NCI-H2081 (cell line): ENCODE results near the gene ADRM1.

Experiments
- DNase-seq, 2 experiments: peaks; one replicate each; lab custom pipeline; 2025; lab: John Stamatoyannopoulos, UW

Gene ADRM1

DNA sequence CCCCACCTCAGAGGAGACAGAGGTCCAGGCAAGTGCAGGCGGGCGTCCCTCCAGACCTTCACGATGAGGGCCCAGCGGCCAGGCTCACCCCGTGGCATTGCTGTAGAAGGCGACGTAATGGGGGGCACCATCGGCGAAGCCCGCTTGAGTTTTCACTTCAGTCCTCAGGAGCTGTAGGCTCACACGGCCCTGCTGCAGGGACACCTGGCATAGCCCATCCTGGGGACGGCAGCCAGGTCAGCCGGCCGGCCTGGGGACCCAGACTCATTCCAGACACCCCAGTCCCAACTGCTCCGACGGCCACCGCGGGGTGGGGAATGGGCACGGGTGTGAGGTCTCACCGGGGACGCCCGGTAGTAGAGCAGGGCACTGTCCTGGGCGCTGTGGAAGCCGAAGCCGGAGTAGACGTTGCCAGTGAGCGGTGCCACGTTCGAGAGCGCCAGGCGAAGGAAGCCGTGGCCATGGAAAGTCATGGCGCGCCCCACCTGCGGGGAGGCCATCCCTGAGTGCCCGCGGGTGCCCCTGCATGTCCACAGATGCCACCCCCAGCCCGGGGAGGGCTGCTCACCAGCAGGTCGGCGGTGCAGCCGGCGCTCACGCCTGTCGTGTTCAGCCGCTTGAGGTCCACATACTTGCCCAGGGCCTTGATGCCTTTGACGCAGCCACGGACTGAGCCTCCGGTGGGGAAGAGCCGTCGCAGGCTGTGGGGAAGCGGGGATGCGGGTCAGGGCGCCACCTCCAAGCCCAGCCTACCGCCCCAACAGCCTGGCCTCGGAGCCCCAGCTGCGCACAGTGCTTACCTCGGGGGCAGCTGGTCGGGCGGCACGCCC is 9.2 kb downstream of the ADRM1 start:
- no peak for DNase-seq

DNA sequence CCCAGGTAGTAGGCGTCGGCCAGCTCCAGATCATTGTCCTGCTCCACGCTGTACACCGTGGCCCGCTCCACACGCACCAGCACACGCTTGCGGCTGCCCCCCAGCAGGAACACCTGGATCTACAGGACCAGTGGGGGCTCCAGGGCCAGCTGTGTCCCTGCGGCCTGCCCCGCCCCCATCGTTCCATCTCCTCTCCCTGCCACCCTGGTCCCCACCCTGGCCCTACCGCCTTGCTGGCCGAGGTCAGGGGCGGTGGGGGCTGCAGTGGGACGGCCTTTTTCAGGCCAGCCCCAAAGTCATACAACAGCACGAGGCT is 9.8 kb downstream of the ADRM1 start:
- DNase-seq, result no peak

DNA sequence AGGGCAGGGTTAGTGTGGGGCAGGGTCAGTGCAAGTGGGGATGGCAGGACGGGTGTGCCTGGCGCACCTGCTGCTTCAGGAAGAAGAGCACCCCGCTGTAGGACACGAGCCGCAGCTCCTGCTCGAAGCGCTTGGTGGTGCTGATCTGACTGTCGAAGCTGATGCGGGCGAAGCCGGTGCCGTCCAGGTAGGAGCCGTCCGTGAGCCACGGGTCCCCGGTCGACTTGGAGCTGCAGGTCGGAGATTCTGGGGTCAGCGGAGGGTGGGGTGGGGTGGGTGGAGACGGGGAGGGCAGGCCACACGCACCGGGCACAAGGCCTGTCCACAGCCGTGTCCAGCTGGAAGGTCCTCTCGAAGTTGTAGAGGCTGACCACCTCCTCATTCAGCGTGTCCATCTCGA is 10.2 kb downstream of the ADRM1 start:
- no peak for DNase-seq

DNA sequence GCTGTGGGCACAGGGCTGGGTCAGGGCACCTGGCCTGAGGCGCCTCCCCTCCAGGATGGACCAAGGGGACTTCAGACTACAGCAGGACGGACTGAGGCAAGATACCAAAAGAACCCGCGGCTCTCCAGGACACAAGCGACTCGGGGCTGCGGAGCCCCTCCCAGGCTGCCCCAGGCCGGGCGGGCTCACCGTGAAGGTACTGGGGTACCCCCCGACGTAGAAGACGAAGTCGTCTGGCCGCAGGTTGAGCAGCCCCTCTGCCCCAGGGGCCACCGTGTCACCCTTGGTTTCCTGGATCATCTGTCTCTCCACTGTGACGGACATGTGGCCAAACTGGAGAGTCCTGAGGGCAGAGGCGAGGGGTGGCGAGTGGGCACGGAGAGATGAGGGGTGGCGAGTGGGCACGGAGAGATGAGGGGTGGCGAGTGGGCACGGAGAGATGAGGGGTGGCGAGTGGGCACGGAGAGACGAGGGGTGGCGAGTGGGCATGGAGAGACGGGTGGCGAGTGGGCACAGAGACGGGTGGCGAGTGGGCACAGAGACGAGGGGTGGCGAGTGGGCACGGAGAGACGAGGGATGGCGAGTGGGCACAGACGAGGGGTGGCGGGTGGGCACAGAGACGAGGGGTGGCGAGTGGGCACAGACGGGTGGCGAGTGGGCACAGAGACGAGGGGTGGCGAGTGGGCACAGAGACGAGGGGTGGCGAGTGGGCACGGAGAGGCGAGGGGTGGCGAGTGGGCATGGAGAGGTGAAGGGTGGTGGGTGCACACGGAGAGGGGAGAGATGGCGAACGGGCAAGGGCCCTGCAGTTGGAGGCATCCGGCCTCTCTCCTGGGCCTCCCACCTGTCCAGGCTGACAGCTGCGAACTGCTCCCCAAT is 10.9 kb downstream of the ADRM1 start:
- DNase-seq, result no peak

DNA sequence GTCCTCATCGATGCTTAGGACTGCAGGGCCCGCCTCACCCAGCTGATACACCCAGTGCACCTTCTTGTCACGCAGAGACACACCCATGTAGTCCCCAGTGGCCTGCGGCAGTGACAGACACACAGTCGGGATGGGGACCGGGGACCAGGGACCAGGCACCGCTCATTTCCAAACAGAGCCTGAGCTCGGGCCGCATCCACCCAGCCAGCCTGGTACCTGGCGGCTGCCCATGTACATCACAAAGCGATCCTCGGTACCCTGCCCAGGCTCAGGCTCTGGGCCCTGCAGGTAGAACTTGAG is 11.5 kb downstream of the ADRM1 start:
- DNase-seq, result no peak

DNA sequence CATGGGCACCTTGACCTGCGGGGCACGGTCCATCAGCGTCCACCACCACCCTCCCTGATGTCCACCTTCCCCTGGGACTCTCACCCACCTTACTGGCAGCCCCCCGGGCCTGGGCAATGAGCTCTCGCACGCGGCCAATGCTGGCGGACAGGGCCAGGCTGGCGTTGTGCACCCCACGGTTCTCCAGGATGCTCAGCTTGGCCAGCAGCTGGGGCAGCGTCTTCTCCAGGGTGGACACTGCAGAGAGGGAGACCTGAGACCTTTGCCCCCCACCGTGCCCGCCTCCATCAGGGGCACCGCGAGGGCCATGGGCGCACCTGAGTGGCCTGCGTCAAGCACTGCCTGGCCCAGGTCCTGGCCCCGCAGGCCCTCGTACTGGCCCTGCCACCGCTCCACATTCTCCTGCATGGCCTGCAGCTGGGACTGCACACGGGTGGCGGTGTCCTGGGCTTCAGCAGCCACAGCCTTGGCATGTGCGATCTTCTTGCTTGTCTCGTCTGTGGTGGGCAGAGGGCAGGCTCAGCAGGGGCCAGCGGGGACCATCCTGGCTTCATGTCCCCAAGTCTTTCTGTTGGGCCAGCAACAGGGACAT is 12.0 kb downstream of the ADRM1 start:
- DNase-seq, result no peak

DNA sequence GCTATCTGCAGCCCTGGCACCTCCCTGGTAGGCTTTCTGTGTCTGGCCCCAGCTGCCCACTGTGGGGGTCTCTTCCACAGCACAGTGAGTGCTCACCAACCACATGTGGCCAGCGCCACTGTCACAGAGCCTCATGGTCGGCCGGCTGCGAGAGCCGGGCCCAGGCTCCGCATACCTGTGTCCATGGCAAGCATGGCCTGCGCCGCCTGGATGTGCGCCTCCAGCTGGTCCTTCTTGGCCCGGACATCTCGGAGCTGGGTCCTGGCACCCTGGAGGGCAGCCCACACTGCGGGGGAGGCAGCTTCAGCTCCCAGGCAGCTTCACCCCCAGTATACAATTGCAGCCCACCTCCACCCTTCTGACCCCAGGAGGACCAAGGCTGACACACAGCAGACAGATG is 13.0 kb downstream of the ADRM1 start:
- no peak for DNase-seq

DNA sequence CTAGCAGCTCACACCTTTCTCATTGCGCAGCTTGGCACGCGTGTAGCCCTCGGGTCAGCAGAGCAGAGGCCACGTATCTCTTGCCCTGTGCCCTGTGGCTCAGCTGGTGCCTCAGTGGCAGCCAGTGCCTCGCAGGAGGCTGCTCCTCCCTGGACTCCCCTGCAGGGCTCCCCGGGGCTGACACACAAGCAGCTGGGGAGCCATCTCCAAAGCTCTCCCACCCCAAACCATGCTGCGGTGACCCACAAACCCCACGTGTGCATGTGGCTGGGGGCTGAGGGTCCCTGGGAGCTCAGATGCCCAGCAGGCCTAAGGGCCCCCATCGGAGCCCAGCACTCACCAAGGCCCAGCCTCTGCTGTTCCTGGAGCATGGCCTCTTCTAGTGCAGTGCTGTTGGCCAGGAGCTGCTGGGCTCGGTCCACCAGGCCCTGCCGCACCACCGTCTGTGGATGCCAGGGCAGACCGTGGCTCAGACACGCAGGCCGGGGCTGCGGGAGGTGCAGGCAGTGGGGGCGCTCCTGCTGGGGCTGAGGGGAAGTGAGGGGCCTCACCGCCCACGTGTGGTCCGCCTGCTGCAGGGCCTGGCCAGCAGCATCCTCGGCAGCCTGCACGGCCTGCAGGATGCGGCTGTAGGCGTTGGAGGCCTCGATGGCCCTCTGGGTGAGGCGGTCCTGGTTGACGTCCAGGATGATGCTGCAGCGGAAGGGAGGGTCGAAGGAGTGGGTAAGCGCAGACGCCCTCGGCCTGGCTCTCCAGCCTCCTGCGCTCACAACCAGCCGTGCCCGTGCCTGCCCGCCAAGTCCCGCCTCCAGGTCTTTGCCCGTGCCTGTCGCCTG is 13.8 kb downstream of the ADRM1 start:
- no peak for DNase-seq

DNA sequence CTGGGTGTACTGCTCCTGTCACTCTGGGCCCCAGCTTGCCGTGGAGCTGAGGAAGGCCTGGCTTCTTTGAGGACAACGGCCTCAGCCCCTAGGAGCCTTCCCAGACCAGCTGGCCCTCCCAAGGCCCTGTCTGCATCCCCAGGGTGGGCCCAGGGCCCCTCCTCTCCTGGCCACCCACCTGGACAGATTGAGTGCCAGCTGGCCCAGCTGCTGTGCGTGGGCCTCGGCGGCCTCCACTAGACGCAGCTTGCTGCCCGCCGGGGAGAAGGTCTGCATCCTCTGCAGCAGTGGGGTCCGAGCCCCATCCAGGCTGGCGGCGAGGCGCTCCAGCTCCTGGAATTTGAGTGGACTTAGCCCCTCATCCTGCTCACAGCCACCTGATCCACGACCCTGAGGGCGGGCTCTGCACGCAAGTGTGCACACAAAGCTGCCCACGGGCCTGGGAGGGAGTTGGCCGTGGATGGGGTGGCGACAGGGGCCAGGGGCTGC is 14.4 kb downstream of the ADRM1 start:
- DNase-seq, result no peak

DNA sequence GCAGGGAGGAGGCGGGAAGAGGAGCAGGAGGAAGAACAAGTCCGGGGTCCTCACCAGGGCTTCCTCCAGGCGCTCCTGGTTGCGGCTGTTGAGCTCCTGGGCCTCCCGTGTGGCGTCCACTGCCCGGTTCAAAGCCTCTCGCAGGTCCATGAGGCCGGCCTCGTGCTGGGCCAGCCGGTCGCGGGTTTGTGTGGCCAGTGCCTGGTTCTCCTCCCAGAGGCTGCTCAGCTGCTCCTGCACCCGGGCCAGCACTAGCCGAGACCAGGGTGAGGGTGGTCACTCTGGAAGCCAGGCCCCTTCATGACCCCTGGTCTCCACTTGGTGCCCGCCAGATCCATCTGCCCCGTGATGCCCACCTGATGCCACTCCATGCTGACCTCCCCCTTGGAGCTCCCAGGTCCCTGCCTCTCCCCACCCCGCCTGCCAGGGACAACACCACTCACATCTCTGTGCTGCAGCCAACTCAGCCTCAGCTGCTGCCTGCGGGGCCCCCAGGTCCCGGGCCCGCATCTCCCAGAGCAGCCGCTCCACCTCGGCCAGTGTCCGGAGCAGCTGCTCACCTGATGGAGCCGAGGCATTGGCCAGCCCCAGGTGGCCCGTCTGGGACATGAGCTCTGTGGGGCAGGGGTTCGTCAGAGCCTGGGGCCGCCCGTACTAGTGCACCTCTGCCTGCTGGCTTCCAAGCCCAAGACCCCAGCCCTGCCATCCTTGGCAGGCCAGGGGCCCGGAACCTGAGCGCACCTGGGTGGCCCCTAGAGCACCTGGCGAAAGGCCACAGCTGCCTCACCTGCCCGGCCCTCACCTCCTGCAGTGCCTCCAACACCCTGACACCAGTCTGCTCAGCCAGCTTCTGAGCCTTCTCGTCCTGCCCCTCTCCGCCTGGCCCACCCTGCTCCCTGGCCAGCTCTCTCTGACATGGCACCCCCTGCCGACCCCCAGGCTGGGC is 15.9 kb downstream of the ADRM1 start:
- no peak for DNase-seq

DNA sequence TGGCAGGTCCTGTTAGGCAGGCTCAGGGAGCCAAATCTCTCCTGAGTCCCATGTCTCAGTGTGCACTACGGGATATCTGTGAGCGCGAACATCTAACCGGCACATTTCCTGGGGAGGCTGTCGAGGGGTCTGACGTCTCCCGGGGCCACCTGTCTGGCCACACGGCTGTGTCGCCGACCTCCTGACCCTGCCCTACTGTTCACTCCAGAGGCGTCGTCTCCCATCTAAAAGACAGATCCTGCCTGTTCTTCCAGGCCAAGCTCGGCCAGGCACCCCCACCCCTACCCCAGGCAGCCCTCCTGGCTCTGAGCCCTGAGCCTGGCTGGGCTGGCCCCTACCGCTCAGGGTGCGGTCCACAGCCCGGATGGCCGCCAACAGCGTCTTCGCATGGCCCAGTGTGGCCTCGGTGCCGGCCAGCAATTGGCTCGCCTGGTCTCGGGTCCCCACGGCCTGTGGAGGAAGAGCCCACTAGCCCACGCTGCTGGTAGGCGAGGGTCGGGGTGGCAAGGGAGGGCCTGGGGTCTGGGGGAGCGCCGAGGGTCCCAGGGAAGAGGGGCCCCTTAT is 16.6 kb downstream of the ADRM1 start:
- DNase-seq, result no peak

DNA sequence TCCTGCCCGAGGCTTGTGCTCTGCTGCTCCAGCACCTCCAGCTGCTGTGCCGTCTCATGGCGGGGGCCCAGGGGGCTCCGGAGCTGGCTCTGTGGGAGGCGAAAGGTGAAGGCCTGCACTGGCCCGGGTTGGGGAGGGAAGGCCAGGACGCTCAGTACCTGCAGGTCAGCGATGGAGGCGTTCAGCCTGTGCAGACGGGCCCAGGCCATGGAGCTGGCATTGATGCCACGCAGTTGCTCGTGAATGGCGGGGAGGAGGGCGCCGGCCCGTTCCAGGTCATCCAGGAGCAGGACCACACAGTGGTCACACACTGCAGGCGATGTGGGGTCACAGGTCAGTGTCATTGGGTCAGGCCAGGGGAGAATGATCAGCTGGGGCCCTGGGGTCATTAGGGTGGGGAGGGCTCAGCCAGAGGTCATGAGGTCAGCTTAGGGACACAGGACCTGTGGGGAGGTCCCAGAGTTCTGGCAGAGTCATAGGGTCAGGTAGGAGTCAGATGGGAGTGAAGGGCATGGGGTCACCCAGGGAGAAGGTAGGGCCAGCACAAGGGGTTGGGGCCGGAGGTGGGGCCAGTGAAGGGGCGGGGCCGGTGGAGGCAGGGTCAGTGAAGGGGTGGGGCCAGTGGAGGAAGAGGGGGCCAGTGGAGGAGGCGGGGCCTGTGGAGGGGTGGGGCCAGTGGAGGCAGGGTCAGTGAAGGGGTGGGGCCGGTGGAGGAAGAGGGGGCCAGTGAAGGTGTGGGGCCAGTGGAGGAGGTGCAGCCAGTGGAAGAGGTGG is 18.0 kb downstream of the ADRM1 start:
- DNase-seq, result no peak

DNA sequence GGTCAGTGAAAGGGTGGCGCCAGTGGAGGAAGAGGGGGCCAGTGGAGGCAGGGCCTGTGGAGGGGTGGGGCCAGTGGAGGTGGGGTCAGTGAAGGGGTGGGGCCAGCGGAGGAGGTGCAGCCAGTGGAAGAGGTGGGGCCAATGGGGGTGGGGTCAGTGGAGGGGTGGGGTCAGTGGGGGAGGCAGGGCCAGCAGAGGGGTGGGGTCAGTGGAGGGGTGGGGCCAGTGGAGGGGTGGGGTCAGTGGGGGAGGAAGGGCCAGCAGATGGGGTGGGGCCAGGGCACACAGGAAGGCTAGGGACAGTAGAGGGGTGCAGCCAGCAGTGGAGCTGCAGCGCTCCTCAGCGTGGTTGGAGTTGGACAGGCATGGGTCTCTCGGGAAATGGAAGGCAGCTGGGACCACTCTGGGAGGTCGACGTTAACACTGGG is 18.7 kb downstream of the ADRM1 start:
- DNase-seq, result no peak

DNA sequence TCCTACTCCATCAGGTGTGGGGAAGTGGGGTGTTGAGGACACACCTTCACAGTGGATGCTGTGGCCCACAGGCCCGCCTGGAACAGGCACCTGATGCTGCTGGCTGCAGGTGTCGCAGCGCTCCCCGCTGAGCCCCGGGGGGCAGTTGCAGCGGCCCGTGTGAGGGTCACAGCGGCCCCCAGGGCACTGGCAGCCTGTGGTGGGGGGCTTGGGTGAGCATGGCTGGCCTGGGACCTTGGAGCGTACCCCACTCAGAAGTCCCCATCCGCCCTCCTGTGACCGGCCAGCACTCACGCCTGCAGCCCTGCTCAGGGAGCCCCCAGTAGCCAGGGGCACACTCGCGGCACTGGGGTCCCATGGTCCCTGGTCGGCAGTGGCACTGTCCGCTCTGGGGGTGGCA is 19.2 kb downstream of the ADRM1 start:
- DNase-seq, result no peak

DNA sequence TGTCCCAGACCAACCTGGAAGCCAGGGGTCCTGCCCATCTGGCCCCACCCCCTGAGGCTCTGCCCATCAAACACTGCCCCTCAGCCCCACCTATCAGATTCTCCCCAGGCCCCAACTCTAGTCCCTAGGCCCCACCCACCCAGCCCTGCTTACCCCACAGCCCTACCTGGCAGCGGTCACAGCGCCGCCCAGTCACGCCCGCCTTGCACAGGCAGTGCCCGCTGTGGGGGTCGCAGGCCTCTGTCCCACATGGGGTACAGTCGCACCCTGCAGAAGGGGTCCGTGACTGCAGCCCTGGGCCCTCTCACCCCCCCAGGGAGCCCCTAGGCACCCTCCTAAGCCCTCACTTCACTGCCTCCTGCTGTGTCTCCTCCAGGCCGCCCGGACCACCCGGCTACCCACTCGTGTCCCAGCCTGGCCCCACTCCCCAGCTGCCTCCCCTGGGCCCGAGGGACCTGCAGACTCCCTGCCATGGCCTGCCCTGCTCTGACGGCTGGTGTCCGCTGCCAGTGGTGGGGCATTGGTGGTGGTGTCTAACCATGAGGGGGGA is 19.8 kb downstream of the ADRM1 start:
- no peak for DNase-seq

DNA sequence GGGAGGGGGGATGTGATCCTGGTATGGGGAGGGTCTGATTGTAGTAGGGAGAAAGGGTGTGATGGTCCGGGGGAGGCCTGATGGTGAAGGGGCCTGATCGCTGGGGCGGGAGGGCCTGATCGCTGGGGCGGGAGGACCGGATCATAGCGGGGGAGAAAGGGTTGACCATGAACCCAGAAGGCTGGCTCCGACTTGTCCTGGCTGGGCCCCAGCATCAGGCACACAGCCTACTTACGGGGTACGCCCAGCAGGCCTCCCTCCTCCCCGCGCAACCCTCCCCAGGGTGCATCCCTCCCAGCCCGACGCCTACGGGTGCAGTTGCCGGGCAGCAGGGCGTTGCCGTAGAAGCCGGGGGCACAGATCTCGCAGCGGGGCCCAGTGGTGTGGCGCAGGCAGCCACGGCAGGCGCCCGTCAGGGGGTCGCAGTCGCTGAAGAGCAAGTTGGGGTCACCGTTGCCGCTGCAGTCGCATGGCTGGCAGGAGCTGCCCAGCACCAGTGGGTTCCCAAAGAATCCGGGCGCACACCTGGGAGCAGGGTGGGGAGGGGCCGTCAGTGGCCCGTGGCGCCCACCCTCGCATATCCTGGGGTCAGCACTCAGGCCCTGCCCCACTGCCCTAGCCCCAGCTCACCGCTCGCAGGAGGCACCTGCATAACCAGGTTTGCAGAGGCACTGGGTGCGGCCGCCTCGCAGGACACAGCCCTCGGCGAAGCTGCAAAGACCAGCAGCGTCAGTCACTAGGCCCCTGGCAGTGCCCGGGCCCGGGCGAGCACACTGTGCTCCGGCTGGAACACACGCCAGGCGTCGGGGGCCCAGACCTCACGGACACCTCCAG is 20.6 kb downstream of the ADRM1 start:
- DNase-seq, result no peak

DNA sequence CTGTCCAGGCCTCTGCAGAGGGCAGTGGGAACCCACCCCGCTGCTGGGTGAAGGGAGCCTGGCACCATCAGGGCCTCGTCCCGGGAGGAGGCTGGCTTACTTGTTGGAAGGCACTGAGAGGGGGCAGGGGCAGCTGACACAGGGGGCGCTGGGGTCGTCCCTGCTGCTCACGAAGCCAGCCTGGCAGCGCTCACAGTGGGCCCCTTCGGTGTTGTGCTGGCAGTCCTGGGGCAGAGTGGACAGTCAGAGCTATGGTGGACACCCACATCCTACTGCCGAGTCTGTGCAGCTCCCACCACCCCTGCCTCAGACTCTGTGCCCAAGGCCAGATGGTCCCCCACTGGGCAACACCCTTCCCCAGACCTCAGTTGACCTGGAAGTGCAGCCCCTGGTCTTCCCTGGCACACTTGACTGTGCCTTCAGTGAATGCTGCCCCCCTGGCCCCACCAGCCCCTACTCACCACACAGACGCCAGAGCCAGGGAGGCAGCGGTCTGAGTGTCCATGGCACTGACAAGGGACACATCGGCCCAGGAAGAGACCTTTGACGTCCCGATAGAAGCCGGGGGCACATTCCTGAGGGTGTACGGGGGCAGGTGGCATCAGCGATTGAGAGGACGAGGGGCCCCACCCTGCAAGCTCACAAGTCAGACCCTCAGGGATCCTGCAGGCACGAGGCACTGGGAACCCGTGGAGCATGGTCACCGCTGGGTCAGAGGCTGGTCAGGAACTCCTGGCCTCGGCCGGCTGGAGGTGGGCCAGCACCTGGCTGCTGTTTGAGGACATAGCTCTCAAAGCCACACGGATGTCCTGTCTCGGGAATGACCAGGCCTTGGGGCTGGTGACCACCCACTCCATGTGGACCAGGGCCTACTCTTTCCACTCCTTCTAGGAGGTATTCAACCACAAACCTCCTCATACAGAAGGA is 21.4 kb downstream of the ADRM1 start:
- DNase-seq, result no peak
